Activated CD4-positive, alpha-beta memory T cell treated with anti-CD3 and anti-CD28 coated beads for 36 hours (primary cell): ENCODE results near the gene FHIT. TPM values are rescaled to one million over a fixed set of nuclear protein-coding genes. Genes with fewer than 3 reads are reported as not detected.
"Not testable (repeated sequence)": the region's sequence is repeated elsewhere in the genome, so short reads cannot be mapped to it uniquely, and the experiment has no call there.

ENCODE experiments used
- CTCF ChIA-PET: fragments of 350-600 bp; sonication (Branson Sonifier 250); formaldehyde crosslinking; loops from one replicate; lab custom pipeline; 2021; ENCODE audit warnings: antibody characterized with exemption, inconsistent platforms; lab: Charles Lee
- POLR2A ChIA-PET: fragments of 350-600 bp; sonication (Branson Sonifier 250); formaldehyde crosslinking; loops from one replicate; lab custom pipeline; 2021; ENCODE audit warnings: antibody characterized with exemption; lab: Charles Lee
- DNase-seq: peaks from one replicate; pipeline ENCODE4 v3.0.0-alpha.2; 2020
- H3K27ac Mint-ChIP-seq: one replicate; pipeline ENCODE4 v1.8.0; 2021; ENCODE audit warnings: mixed read lengths
- H3K27me3 Mint-ChIP-seq: one replicate; pipeline ENCODE4 v1.8.0; 2021; ENCODE audit warnings: mixed read lengths
- H3K36me3 Mint-ChIP-seq: one replicate; pipeline ENCODE4 v1.8.0; 2021; ENCODE audit warnings: mixed read lengths
- H3K4me1 Mint-ChIP-seq: one replicate; pipeline ENCODE4 v1.8.0; 2021; ENCODE audit warnings: low read depth, mixed read lengths
- H3K4me3 Mint-ChIP-seq: one replicate; pipeline ENCODE4 v1.8.0; 2021; ENCODE audit warnings: mild to moderate bottlenecking, mixed read lengths
- H3K9me3 Mint-ChIP-seq: one replicate; pipeline ENCODE4 v1.8.0; 2021; ENCODE audit warnings: mixed read lengths
- intact Hi-C: fragments of 100-400 bp; cut with micrococcal nuclease; formaldehyde crosslinking; loops from one replicate; pipeline ENCODE4 v1.15.1; 2023
- total RNA-seq, 2 experiments: library from RNA; stranded (reverse); gene quantifications; one replicate each; pipeline ENCODE4 v1.2.3, GENCODE V29; 2021

FHIT gene
- total RNA-seq, 2 experiments from 2014 or later = 7.2 to 8.7 TPM

DNA sequence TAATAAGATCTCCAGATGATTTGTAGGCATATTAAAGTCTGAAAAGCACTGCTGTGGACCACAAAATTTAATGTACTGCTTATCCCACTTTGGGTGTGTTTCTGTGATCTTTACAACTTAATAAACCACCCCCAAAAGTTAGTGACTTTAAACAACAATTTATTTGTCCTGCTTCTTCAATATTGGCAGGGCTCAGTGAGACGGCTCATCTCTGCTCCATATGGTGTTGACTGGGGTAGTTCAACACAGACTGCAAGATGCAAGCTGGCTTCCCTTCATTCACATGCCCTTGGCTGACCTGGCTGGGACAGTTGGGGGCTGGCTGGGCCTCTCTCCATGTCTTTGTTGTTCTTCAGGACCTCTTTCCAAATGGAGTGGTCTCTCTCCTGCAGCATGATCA is 337.8 kb downstream of the FHIT start:
- no peaks in the 10 kb centered on the region for H3K36me3 Mint-ChIP-seq
- ChIA-PET POLR2A (no interaction called here), CTCF (no interaction called here)
- no peak overlapping the region for H3K4me3 Mint-ChIP-seq
- H3K27me3 Mint-ChIP-seq = no peaks in the 10 kb centered on the region
- no peaks in the 10 kb centered on the region for H3K4me1 Mint-ChIP-seq
- DNase-seq = no peak
- intact Hi-C loops = no loop called here
- no peak overlapping the region for H3K27ac Mint-ChIP-seq
- peaks cover 3% of the 10 kb centered on the region for H3K9me3 Mint-ChIP-seq

- Mint-ChIP-seq H3K4me3 (no peak overlapping the region), H3K36me3 (no peaks in the 10 kb centered on the region), H3K4me1 (no peaks in the 10 kb centered on the region), H3K27me3 (no peaks in the 10 kb centered on the region), H3K27ac (no peak overlapping the region), H3K9me3 (peaks cover 3% of the 10 kb centered on the region)
- ChIA-PET CTCF (no interaction called here), POLR2A (no interaction called here)
- intact Hi-C loops = no loop called here
- no peak for DNase-seq
These were observed 338.4 kb downstream of the FHIT start for GRCh38 chr3:60912876-60913275.

GRCh38 chr3:60912142-60912541 is 339.1 kb downstream of the FHIT start:
- ChIA-PET POLR2A (no interaction called here), CTCF (no interaction called here)
- Mint-ChIP-seq H3K4me3 (no peak overlapping the region), H3K36me3 (no peaks in the 10 kb centered on the region), H3K27me3 (no peaks in the 10 kb centered on the region), H3K27ac (no peak overlapping the region), H3K4me1 (no peaks in the 10 kb centered on the region), H3K9me3 (peaks cover 3% of the 10 kb centered on the region)
- DNase-seq = no peak
- intact Hi-C loops = no loop called here

DNA sequence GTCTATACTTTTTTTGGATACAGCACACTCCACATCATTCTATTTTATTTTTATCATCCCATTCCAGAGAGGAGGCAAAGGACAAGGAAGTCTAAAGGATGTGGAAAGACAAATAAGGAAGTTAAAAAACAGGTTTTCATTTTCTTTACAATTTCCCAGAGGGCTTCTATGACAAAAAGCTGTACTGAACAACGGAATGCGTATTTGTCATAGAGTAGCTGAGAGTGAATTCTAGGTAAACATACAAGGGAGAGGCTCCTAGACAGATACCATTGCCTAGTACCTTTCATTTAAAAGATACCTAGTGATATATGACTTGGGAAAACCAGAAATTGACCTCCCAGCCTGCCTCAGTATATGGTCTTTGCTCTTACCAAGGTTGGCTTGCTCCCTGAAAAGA is 341.7 kb downstream of the FHIT start:
- peaks cover 3% of the 10 kb centered on the region for H3K9me3 Mint-ChIP-seq
- no peaks in the 10 kb centered on the region for H3K27me3 Mint-ChIP-seq
- intact Hi-C loops = no loop called here
- ChIA-PET POLR2A (no interaction called here), CTCF (no interaction called here)
- H3K36me3 Mint-ChIP-seq = no peaks in the 10 kb centered on the region
- H3K4me3 Mint-ChIP-seq = no peak overlapping the region
- H3K27ac Mint-ChIP-seq = no peak overlapping the region
- DNase-seq = no peak
- no peaks in the 10 kb centered on the region for H3K4me1 Mint-ChIP-seq

- CTCF ChIA-PET = no interaction called here
- no peaks in the 10 kb centered on the region for H3K27me3 Mint-ChIP-seq
- H3K4me3 Mint-ChIP-seq = no peak overlapping the region
- POLR2A ChIA-PET = no interaction called here
- H3K9me3 Mint-ChIP-seq = peaks cover 1% of the 10 kb centered on the region
- no peak overlapping the region for H3K27ac Mint-ChIP-seq
- no peaks in the 10 kb centered on the region for H3K36me3 Mint-ChIP-seq
- no peak for DNase-seq
- intact Hi-C loops = no loop called here
- no peaks in the 10 kb centered on the region for H3K4me1 Mint-ChIP-seq
These were observed 345.0 kb downstream of the FHIT start for GRCh38 chr3:60906283-60906682.

GRCh38 chr3:60898321-60898720 is 352.9 kb downstream of the FHIT start:
- POLR2A ChIA-PET = no interaction called here
- Mint-ChIP-seq H3K4me3 (no peak overlapping the region), H3K27me3 (peaks cover 2% of the 10 kb centered on the region), H3K36me3 (no peaks in the 10 kb centered on the region), H3K9me3 (no peaks in the 10 kb centered on the region), H3K27ac (no peak overlapping the region), H3K4me1 (no peaks in the 10 kb centered on the region)
- DNase-seq = no peak
- CTCF ChIA-PET = no interaction called here
- intact Hi-C loops = no loop called here

DNA sequence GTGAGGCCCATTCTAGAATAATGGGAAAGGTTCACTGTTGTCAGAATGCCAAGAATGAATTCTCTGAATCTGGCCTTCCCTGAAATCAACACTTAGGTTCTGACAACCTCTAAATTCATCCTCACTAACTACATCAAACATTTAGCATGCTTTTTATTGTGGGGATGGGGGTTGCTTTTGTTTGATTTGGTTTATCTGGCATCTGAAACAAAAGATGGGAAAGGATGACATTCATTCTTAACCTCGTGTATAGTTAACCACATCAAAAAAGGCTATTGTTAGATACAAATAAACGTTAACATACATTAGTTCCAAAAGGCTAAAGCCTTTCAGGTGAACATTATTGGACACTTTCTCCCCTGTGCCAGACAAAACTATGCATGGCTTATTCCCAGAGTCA is 357.3 kb downstream of the FHIT start:
- Mint-ChIP-seq H3K27me3 (peaks cover 2% of the 10 kb centered on the region), H3K27ac (no peak overlapping the region), H3K9me3 (no peaks in the 10 kb centered on the region), H3K36me3 (no peaks in the 10 kb centered on the region), H3K4me3 (no peak overlapping the region), H3K4me1 (no peaks in the 10 kb centered on the region)
- ChIA-PET CTCF (no interaction called here), POLR2A (no interaction called here)
- intact Hi-C loops = no loop called here
- no peak for DNase-seq

DNA sequence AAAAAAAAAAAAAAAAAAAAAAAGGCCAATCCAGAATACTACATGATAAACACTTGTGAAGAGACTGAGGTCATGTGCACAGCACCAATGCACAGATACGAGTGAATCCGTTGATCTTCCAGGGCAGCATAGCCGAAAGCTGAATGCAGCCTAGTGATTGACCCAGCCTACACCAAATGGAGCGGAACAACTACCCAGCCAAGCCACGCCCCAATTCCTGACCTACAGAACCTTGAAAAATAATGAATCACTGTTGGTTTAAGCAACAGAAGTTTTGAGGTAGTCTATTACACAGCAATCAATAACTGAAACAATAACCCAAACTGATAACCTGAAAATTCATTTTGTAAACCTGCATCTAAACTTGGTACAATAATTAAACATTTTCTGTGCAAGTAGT is 361.0 kb downstream of the FHIT start:
- intact Hi-C loops = no loop called here
- DNase-seq = no peak
- Mint-ChIP-seq H3K36me3 (no peaks in the 10 kb centered on the region), H3K4me1 (no peaks in the 10 kb centered on the region), H3K27ac (no peak overlapping the region), H3K27me3 (no peaks in the 10 kb centered on the region), H3K4me3 (no peak overlapping the region), H3K9me3 (no peaks in the 10 kb centered on the region)
- ChIA-PET CTCF (no interaction called here), POLR2A (no interaction called here)

DNA sequence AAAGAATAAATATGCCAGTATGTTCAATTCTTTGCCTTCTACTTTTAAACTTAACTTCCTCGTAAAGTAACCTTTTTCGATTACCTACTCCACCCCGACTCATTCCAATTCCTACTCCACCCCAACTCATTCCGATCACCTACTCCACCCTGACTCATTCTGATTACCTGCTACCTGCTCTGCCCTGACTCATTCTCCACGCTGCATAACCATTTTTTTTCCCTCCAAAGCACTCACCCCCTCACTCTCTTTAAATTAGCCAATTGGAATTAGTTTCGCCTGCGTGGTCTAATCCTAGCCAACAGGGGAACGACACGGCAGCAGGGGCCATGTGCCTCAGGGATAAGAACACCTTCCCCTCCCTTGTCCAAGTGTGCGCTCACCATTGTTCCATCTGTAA is 362.3 kb downstream of the FHIT start:
- H3K27me3 Mint-ChIP-seq, intact Hi-C loops, CTCF ChIA-PET, H3K36me3 Mint-ChIP-seq, H3K27ac Mint-ChIP-seq, DNase-seq, H3K4me3 Mint-ChIP-seq, POLR2A ChIA-PET, H3K9me3 Mint-ChIP-seq, H3K4me1 Mint-ChIP-seq: not testable (repeated sequence)

GRCh38 chr3:60887574-60887973 is 363.7 kb downstream of the FHIT start:
- intact Hi-C loops = no loop called here
- DNase-seq = no peak
- Mint-ChIP-seq H3K4me1 (no peaks in the 10 kb centered on the region), H3K27ac (no peak overlapping the region), H3K4me3 (no peak overlapping the region), H3K36me3 (no peaks in the 10 kb centered on the region), H3K9me3 (peaks cover 8% of the 10 kb centered on the region), H3K27me3 (no peaks in the 10 kb centered on the region)
- POLR2A ChIA-PET = no interaction called here
- CTCF ChIA-PET = interaction anchor here (0.6 kb wide), 1 partner anchor 50 kb away, joined by 6 read pairs; no protein-coding TSS in a partner anchor

DNA sequence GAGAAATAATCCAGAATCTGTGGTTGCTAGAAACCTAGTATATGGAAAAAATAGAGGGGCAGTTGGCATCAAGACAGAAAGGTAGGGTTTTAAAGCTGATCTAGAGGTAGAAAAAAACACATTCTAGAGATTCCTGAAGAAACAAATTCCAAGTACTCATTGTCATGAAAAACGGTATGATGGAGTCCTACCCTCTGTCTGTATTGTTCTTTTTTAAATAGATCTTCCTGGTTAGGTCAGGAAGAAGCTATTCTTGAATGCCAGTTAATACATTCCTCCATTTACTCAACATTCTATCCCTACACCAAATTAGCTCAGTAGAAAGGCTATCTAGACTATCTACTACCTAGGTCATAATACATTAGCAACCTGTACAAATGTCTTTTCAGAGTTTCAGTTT is 364.7 kb downstream of the FHIT start:
- intact Hi-C loops = no loop called here
- Mint-ChIP-seq H3K9me3 (peaks cover 13% of the 10 kb centered on the region), H3K36me3 (no peaks in the 10 kb centered on the region), H3K27ac (no peak overlapping the region), H3K4me3 (no peak overlapping the region), H3K27me3 (no peaks in the 10 kb centered on the region), H3K4me1 (no peaks in the 10 kb centered on the region)
- ChIA-PET CTCF (no interaction called here), POLR2A (no interaction called here)
- no peak for DNase-seq

DNA sequence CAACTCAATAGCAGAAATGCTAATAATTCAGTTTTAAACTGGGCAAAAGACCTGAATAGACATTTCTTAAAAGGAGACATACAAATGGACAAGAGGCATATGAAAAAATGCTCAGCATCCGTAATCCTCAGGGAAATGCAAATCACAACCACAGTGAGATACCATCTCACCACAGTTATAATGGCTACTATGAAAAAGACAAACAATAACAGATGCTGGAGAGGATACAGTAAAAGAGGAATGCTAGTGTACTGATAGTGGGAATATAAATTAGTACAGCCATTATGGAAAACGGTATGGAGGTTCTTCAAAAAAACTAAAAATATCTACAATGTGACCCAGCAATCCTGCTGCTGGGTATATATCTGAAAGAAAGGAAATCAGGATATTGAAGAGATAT is 367.2 kb downstream of the FHIT start:
- Mint-ChIP-seq H3K27me3 (no peaks in the 10 kb centered on the region), H3K4me3 (no peak overlapping the region), H3K9me3 (peaks cover 28% of the 10 kb centered on the region), H3K27ac (no peak overlapping the region), H3K4me1 (no peaks in the 10 kb centered on the region), H3K36me3 (peaks cover 2% of the 10 kb centered on the region)
- intact Hi-C loops = no loop called here
- CTCF ChIA-PET = no interaction called here
- POLR2A ChIA-PET = no interaction called here
- DNase-seq = no peak

- no peak overlapping the region for H3K27ac Mint-ChIP-seq
- no peaks in the 10 kb centered on the region for H3K27me3 Mint-ChIP-seq
- DNase-seq = no peak
- peaks cover 2% of the 10 kb centered on the region for H3K36me3 Mint-ChIP-seq
- ChIA-PET CTCF (no interaction called here), POLR2A (no interaction called here)
- H3K4me1 Mint-ChIP-seq = no peaks in the 10 kb centered on the region
- no peak overlapping the region for H3K4me3 Mint-ChIP-seq
- H3K9me3 Mint-ChIP-seq = peaks cover 16% of the 10 kb centered on the region
- intact Hi-C loops = no loop called here
These were observed 374.1 kb downstream of the FHIT start for GRCh38 chr3:60877188-60877587.
